ENCODE data around the gene C10orf62. TPM values are rescaled to one million over a fixed set of nuclear protein-coding genes. Genes with fewer than 3 reads are reported as not detected.
"Not testable (repeated sequence)": the region's sequence is repeated elsewhere in the genome, so short reads cannot be mapped to it uniquely, and the experiment has no call there.

Gene C10orf62
- total RNA-seq, 1 donor from 2014 or later = 0.34 TPM

DNA sequence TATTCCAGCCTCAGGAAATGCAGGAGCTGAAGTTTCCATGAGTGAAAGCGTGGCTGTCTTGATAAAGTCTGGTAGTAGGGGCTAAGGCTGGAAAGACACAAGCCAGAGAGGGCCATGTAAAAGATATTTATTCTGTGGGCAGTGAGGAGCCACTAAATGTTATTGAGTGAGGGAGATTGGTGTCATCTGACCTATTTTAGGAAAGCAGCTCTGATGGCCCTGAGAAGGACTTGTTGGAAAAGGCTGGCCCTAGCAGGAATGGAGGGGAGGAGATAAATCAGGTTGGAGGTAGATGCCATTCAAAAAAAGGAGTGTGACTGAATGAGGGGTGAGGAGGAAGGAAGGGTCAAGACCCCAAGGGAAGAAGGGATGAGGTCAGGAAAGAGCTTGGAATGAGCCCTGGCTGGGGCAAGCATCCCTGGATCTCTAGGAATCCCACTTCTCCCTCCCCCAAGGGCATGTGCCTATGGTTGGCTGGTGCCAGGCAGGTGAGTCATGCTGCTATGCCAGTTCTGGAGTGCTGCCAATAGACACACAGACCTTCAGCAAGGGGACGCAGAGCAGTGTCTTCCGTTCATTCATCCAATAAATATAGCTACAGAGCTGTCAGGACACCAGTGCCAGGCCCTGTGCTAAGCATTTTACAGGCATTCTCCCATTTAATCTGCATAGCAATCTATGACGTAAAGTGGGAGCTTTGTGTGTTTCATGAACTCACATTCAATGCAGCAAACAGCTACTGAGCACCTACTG is 15.0 kb upstream of the C10orf62 start:
- TF ChIP-seq, protein P1, sequence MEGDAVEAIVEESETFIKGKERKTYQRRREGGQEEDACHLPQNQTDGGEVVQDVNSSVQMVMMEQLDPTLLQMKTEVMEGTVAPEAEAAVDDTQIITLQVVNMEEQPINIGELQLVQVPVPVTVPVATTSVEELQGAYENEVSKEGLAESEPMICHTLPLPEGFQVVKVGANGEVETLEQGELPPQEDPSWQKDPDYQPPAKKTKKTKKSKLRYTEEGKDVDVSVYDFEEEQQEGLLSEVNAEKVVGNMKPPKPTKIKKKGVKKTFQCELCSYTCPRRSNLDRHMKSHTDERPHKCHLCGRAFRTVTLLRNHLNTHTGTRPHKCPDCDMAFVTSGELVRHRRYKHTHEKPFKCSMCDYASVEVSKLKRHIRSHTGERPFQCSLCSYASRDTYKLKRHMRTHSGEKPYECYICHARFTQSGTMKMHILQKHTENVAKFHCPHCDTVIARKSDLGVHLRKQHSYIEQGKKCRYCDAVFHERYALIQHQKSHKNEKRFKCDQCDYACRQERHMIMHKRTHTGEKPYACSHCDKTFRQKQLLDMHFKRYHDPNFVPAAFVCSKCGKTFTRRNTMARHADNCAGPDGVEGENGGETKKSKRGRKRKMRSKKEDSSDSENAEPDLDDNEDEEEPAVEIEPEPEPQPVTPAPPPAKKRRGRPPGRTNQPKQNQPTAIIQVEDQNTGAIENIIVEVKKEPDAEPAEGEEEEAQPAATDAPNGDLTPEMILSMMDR (conservative IDR thresholded peaks at IDR 0.05) = no peak
- H3K9me3 Mint-ChIP-seq = no peaks in the 10 kb centered on the region
- H3K4me1 Mint-ChIP-seq (ENCODE audit: unreplicated experiment) = no peaks in the 10 kb centered on the region
- no peaks in the 10 kb centered on the region for H3K27me3 Mint-ChIP-seq
- no peaks in the 10 kb centered on the region for H3K36me3 Mint-ChIP-seq
- no peak for DNase-seq (ENCODE audit: extremely low spot score, unreplicated experiment)
- no peak overlapping the region for H3K27ac Mint-ChIP-seq
- no peak overlapping the region for H3K4me3 Mint-ChIP-seq

DNA sequence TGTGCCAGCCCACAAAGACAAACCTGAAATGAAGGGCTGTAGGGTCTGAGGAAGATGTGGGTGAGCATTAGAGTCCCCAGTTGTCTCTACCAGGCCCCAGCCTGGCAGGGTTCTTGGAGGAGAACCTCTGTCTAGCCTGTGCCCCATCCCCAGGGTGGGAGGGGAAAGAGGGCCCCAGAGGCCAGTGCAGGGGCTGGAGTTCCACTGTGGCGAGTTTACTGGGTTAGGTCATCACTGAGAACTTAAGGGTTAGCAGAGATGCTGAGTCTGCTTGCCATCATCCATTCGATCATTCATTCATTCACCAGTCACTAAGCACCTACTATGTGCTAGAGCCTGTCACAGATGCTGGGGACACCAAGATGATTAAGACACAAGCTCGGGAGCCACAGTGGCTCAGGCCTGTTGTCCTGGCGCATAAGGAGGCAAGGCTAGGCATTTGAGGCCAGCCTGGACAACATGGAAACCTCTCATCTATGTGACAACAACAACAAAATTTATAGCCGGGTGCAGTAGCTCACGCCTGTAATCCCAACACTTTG is 14.3 kb upstream of the C10orf62 start:
- H3K36me3 Mint-ChIP-seq = no peaks in the 10 kb centered on the region
- H3K27ac Mint-ChIP-seq = no peak overlapping the region
- no peak for DNase-seq (ENCODE audit: extremely low spot score, unreplicated experiment)
- no peaks in the 10 kb centered on the region for H3K4me1 Mint-ChIP-seq (ENCODE audit: unreplicated experiment)
- H3K9me3 Mint-ChIP-seq = no peaks in the 10 kb centered on the region
- H3K4me3 Mint-ChIP-seq = no peak overlapping the region
- no peaks in the 10 kb centered on the region for H3K27me3 Mint-ChIP-seq
- TF ChIP-seq, protein P1 (conservative IDR thresholded peaks at IDR 0.05) = no peak

DNA sequence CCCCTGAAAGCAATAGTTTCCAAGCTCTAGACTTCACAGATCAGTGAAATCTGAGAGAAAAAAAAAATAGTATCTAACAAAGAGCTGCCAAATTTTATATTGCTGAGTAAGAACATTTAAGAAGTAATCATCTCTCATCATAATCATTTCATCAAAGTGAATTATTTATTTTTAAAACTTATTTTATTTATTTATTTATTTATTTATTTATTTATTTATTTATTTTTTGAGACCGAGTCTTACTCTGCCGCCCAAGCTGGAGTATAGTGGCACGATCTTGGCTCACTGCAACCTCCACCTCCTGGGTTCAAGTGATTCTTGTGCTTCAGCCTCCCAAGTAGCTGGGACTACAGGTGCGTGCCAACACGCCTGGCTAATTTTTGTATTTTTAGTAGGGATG is 13.0 kb upstream of the C10orf62 start:
- not testable (repeated sequence) for H3K27ac Mint-ChIP-seq, H3K4me3 Mint-ChIP-seq

DNA sequence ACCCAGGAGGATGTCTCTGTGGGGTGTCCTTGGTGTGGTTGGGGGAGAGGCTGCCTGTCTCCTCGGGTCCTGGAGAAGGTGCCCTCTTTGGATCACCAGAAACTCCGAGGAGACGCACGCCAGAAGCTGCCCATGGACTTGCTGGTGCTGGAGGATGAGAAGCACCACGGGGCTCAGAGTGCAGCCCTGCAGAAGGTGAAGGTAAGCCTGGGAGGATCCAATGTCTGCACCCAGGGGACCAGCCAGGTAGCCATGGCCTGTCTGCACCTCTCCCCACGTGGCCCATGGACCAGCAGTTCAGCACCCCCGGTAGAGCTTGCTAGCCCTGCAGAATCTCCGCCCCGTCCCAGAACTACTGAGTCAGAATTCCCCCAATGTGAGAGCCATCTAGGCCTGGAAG is 11.8 kb upstream of the C10orf62 start:
- H3K4me1 Mint-ChIP-seq (ENCODE audit: unreplicated experiment) = no peaks in the 10 kb centered on the region

More for the DNA sequence above, 13.0 kb upstream of the C10orf62 start:
- not testable (repeated sequence) for H3K27me3 Mint-ChIP-seq; DNase-seq (ENCODE audit: extremely low spot score, unreplicated experiment); H3K4me1 Mint-ChIP-seq (ENCODE audit: unreplicated experiment); H3K36me3 Mint-ChIP-seq; H3K9me3 Mint-ChIP-seq

DNA sequence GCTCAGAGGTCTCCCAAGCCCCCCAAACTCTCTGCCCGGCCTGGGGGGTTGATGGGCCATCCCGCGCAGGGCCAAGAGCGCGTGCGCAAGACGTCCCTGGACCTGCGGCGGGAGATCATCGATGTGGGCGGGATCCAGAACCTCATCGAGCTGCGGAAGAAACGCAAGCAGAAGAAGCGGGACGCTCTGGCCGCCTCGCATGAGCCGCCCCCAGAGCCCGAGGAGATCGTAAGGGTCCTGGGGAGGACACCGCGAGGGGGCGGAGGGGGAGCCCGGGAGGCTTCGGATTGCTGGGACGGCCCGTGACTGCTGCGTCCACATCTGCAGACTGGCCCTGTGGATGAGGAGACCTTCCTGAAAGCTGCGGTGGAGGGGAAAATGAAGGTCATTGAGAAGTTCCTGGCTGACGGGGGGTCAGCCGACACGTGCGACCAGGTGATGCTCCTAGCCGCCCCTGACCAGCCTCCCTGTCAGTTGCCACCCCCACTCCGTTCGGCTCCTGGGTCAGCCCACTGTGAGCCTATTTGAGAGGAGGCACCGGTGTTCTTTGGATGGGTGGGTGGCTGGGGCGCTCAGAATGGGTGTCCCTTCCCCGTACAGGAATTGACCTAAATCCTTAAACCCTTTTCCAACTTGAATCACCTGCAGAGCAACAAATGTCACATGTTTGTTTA is 11.2 kb upstream of the C10orf62 start:
- no peak for DNase-seq (ENCODE audit: extremely low spot score, unreplicated experiment)
- TF ChIP-seq, protein P1 (conservative IDR thresholded peaks at IDR 0.05) = no peak
- Mint-ChIP-seq H3K36me3 (no peaks in the 10 kb centered on the region), H3K9me3 (no peaks in the 10 kb centered on the region), H3K27ac (no peak overlapping the region), H3K27me3 (no peaks in the 10 kb centered on the region), H3K4me3 (no peak overlapping the region), H3K4me1 (ENCODE audit: unreplicated experiment) (no peaks in the 10 kb centered on the region)

More for the DNA sequence above, 11.8 kb upstream of the C10orf62 start:
- H3K4me3 Mint-ChIP-seq = no peak overlapping the region
- TF ChIP-seq, protein P1 (conservative IDR thresholded peaks at IDR 0.05) = no peak
- DNase-seq (ENCODE audit: extremely low spot score, unreplicated experiment) = no peak
- H3K36me3 Mint-ChIP-seq = no peaks in the 10 kb centered on the region
- no peak overlapping the region for H3K27ac Mint-ChIP-seq
- H3K27me3 Mint-ChIP-seq = no peaks in the 10 kb centered on the region
- no peaks in the 10 kb centered on the region for H3K9me3 Mint-ChIP-seq
